Osteoblast (primary cell): ENCODE measurements around the gene PTF1A. TPM values are rescaled to one million over a fixed set of nuclear protein-coding genes. Genes with fewer than 3 reads are reported as not detected.
"Not testable (repeated sequence)": the region's sequence is repeated elsewhere in the genome, so short reads cannot be mapped to it uniquely, and the experiment has no call there.

Experiments used
- DNase-seq: peaks from one replicate; pipeline ENCODE4 v3.0.0; 2011; ENCODE audit warnings: low spot score, mixed read lengths; ENCODE audit not compliant: insufficient read length; ENCODE audit errors: missing footprints
- H2AFZ ChIP-seq: 2 replicates; pipeline ENCODE4 v1.6.0; 2011; ENCODE audit warnings: mild to moderate bottlenecking, low read length
- H3K27ac ChIP-seq: 2 replicates; pipeline ENCODE4 v1.5.1; 2011; ENCODE audit warnings: mild to moderate bottlenecking, low read depth, low read length, moderate library complexity
- H3K27me3 ChIP-seq: 2 replicates; pipeline ENCODE4 v1.6.0; 2012; ENCODE audit warnings: mild to moderate bottlenecking, control low read depth, inconsistent platforms, low read length, moderate library complexity; ENCODE audit not compliant: insufficient read depth
- H3K36me3 ChIP-seq: 2 replicates; pipeline ENCODE4 v1.5.1; 2011; ENCODE audit warnings: mild to moderate bottlenecking, low read length, control low read depth, moderate library complexity; ENCODE audit not compliant: insufficient read depth
- H3K4me1 ChIP-seq: 2 replicates; pipeline ENCODE4 v1.5.1; 2011; ENCODE audit warnings: mild to moderate bottlenecking, low read length, control low read depth, moderate library complexity; ENCODE audit not compliant: insufficient read depth
- H3K4me2 ChIP-seq: 2 replicates; pipeline ENCODE4 v1.6.0; 2011; ENCODE audit warnings: mild to moderate bottlenecking, low read length; ENCODE audit not compliant: insufficient read depth
- H3K4me3 ChIP-seq: fragments of 200-600 bp; sonication (generic); 3 replicates; pipeline ENCODE4 v1.5.1; 2012; ENCODE audit warnings: mild to moderate bottlenecking, low read length, inconsistent platforms; ENCODE audit not compliant: insufficient read depth
- H3K79me2 ChIP-seq: 2 replicates; pipeline ENCODE4 v1.6.0; 2012; ENCODE audit warnings: mild to moderate bottlenecking, low read length, control low read depth, inconsistent platforms; ENCODE audit not compliant: insufficient read depth
- H3K9me3 ChIP-seq: 2 replicates; pipeline ENCODE4 v1.5.1; 2011; ENCODE audit warnings: low read depth, low read length, control low read depth
- H4K20me1 ChIP-seq: 2 replicates; pipeline ENCODE4 v1.6.0; 2012; ENCODE audit warnings: mild to moderate bottlenecking, low read length, control low read depth; ENCODE audit not compliant: insufficient read depth
- CTCF ChIP-seq: IDR thresholded peaks from 2 replicates; pipeline ENCODE4 v1.5.1; 2011; ENCODE audit warnings: mild to moderate bottlenecking, low read depth, low read length, moderate library complexity; ENCODE audit errors: extremely low read depth
- small RNA-seq: library from RNA; depleted of rRNA; stranded (forward); fragments of <200 nt; gene quantifications from one replicate; pipeline ENCODE3, GENCODE V24; 2012
- total RNA-seq: library from RNA; depleted of rRNA; stranded (reverse); fragments of >200 nt; gene quantifications from 2 replicates; pipeline ENCODE4 v1.2.3, GENCODE V29; 2012

PTF1A gene
- total RNA-seq, 1 donor: not detected

GRCh38 chr10:23230582-23230981 is 38.5 kb downstream of the PTF1A start:
- no peak overlapping the region for H3K27ac ChIP-seq
- DNase-seq: no peak
- no peaks in the 10 kb centered on the region for H3K9me3 ChIP-seq
- H3K4me3 ChIP-seq: no peak overlapping the region
- no peaks in the 10 kb centered on the region for H3K4me1 ChIP-seq
- no peak overlapping the region for H3K4me2 ChIP-seq
- H3K27me3 ChIP-seq: no peaks in the 10 kb centered on the region
- no peaks in the 10 kb centered on the region for H3K36me3 ChIP-seq
- H4K20me1 ChIP-seq: no peaks in the 10 kb centered on the region
- no peak overlapping the region for H2AFZ ChIP-seq
- no peak for TF ChIP-seq CTCF
- H3K79me2 ChIP-seq: no peaks in the 10 kb centered on the region

GRCh38 chr10:23238015-23238414 is 45.9 kb downstream of the PTF1A start:
- no peak overlapping the region for H3K4me3 ChIP-seq
- H3K27me3 ChIP-seq: no peaks in the 10 kb centered on the region
- H2AFZ ChIP-seq: no peak overlapping the region
- no peak overlapping the region for H3K27ac ChIP-seq
- H3K36me3 ChIP-seq: no peaks in the 10 kb centered on the region
- H3K79me2 ChIP-seq: no peaks in the 10 kb centered on the region
- no peak for TF ChIP-seq CTCF
- H4K20me1 ChIP-seq: no peaks in the 10 kb centered on the region
- H3K9me3 ChIP-seq: no peaks in the 10 kb centered on the region
- no peak overlapping the region for H3K4me2 ChIP-seq
- no peak for DNase-seq
- H3K4me1 ChIP-seq: no peaks in the 10 kb centered on the region

- H4K20me1 ChIP-seq, H3K27ac ChIP-seq, H3K4me2 ChIP-seq, H2AFZ ChIP-seq, DNase-seq, H3K4me1 ChIP-seq, H3K79me2 ChIP-seq, H3K36me3 ChIP-seq, H3K27me3 ChIP-seq, H3K4me3 ChIP-seq, H3K9me3 ChIP-seq: not testable (repeated sequence)
These were observed 49.7 kb downstream of the PTF1A start for GRCh38 chr10:23241779-23242178.

Small RNA genes within 50 kb of the gene (small RNA-seq; reads per million reads assigned to genes)
- gene RF00561: not detected

Other genes with a start within 250 kb of the PTF1A start
- 6.9 and 10.6 TPM in 2 replicates for gene MSRB2, start 96.7 kb upstream of the PTF1A start, total RNA-seq
- gene C10orf67, start 152.5 kb downstream of the PTF1A start, total RNA-seq: not detected in 2 replicates
- 9.8 and 11.5 TPM in 2 replicates for gene OTUD1, start 246.8 kb downstream of the PTF1A start, total RNA-seq